ENCODE results near the gene DOCK11.

DNA sequence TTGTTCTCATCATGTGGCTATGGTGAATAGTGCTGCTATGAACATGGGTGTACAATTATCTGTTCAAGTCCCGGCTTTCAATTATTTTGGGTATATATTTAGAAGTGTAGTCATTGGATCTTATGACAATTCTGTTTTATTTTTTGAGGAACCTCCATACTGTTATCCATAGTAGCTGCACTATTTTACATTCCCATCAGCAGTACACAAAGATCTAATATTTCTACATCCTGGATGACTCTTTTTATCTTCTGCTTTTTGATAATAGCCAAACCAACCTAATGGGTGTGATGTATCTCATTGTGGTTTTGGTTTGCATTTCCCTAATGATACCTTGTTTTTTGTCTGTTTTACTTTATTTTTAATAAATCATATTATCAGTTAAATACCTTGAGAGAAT is 218.9 kb downstream of the DOCK11 start:
- no peak for TF ChIP-seq CTCF (IDR thresholded peaks at IDR 0.05)
- TF ChIP-seq POLR2A (IDR thresholded peaks at IDR 0.05) = no peak
